Thyroid gland (tissue), 4 donors: Measurements from ENCODE around the gene CEP85.

Experiments
- CTCF ChIP-seq, 6 experiments: fragments of 200-600 bp in 3 of 6; fragments of 450-650 bp in 3 of 6; sonication (generic) in 3 of 6; IDR thresholded peaks; one replicate each; pipeline ENCODE4 v1.5.1; 2016 to 2019; ENCODE audit warnings: antibody characterized with exemption in 6 of 6, mild to moderate bottlenecking in 2 of 6, inconsistent platforms in 1 of 6, moderate library complexity in 1 of 6
- POLR2A ChIP-seq, 2 donors: fragments of 450-650 bp; IDR thresholded peaks; one replicate each; pipeline ENCODE4 v1.6.1; 2017; ENCODE audit warnings: antibody characterized with exemption in 2 of 2, mild to moderate bottlenecking in 2 of 2, moderate library complexity in 1 of 2

- TF ChIP-seq CTCF (IDR thresholded peaks at IDR 0.05) (no peak), POLR2A (IDR thresholded peaks at IDR 0.05) (no peak)
Observed at GRCh38 chr1:26290882-26291261, 56.9 kb downstream of the CEP85 start.
